K562 (cell line): ENCODE results near the gene HOXC5. TPM values are rescaled to one million over a fixed set of nuclear protein-coding genes. Genes with fewer than 3 reads are reported as not detected.

Experiments
- ETS2 ChIP-seq: IDR thresholded peaks from 2 replicates; pipeline ENCODE4 v1.6.1; 2016; ENCODE audit warnings: borderline replicate concordance, missing genetic modification characterization, mild to moderate bottlenecking, moderate library complexity, missing compliant biosample characterization; ENCODE audit not compliant: poor library complexity, severe bottlenecking
- HDAC8 ChIP-seq: fragments of 450-650 bp; IDR thresholded peaks from 2 replicates; pipeline ENCODE4 v1.6.1; 2016; ENCODE audit warnings: mild to moderate bottlenecking, missing genetic modification characterization, moderate library complexity, missing compliant biosample characterization
- HEY1 ChIP-seq: fragments of 250-450 bp; sonication (Bioruptor Pico); IDR thresholded peaks from 2 replicates; pipeline ENCODE4 v1.5.0; 2020; ENCODE audit warnings: mild to moderate bottlenecking, moderate library complexity, borderline replicate concordance
- LEF1 ChIP-seq: fragments of 450-650 bp; IDR thresholded peaks from 2 replicates; pipeline ENCODE4 v1.6.1; 2016; ENCODE audit warnings: mild to moderate bottlenecking
- MYC ChIP-seq, 2 experiments: fragments of 250-450 bp in 1 of 2; sonication (Bioruptor Pico) in 1 of 2; IDR thresholded peaks; 2 replicates each; pipeline versions ENCODE4 v1.5.1 to v1.6.1; 2012 to 2021; ENCODE audit warnings: low read depth in 2 of 2, borderline replicate concordance in 1 of 2, improper control_type of control experiment in 1 of 2, low read length in 1 of 2, mild to moderate bottlenecking in 1 of 2, moderate library complexity in 1 of 2
- NR2C1 ChIP-seq, 2 experiments: fragments of 450-650 bp; IDR thresholded peaks; 2 replicates each; pipeline ENCODE4 v1.6.1; 2017; ENCODE audit warnings: mild to moderate bottlenecking in 2 of 2, antibody characterized with exemption in 1 of 2, inconsistent platforms in 1 of 2, missing compliant biosample characterization in 1 of 2, missing genetic modification characterization in 1 of 2
- NR2F6 ChIP-seq: fragments of 450-650 bp; formaldehyde crosslinking; IDR thresholded peaks from 2 replicates; pipeline ENCODE4 v1.4.0; 2020; ENCODE audit warnings: mild to moderate bottlenecking
- POLR2B ChIP-seq: fragments of 450-650 bp; IDR thresholded peaks from 2 replicates; pipeline ENCODE4 v1.6.1; 2018; ENCODE audit warnings: low read depth; ENCODE audit not compliant: partially characterized antibody
- SMARCA5 ChIP-seq: fragments of 450-650 bp; IDR thresholded peaks from 2 replicates; pipeline ENCODE4 v1.6.1; 2016
- STAT5B ChIP-seq: fragments of 250-450 bp; sonication (Bioruptor Pico); IDR thresholded peaks from 2 replicates; pipeline ENCODE4 v1.8.0; 2021; ENCODE audit warnings: mild to moderate bottlenecking, inconsistent platforms
- TOE1 ChIP-seq, 2 experiments: fragments of 450-650 bp in 1 of 2; sonication (generic) in 1 of 2; formaldehyde crosslinking in 1 of 2; IDR thresholded peaks; 2 replicates each; pipeline versions ENCODE4 v1.7.1 to v1.8.0; 2016 to 2022; ENCODE audit warnings: borderline replicate concordance in 2 of 2, mild to moderate bottlenecking in 2 of 2, antibody characterized with exemption in 1 of 2, inconsistent platforms in 1 of 2, low read depth in 1 of 2, missing genetic modification reagents in 1 of 2, moderate library complexity in 1 of 2
- YY1 ChIP-seq, 3 experiments: IDR thresholded peaks; 2 replicates each; pipeline ENCODE4 v1.6.1; 2011; ENCODE audit warnings: low read length in 2 of 3, mild to moderate bottlenecking in 2 of 3, moderate library complexity in 2 of 3, borderline replicate concordance in 1 of 3, control low read depth in 1 of 3, low read depth in 1 of 3; ENCODE audit not compliant: insufficient read depth in 3 of 3, insufficient replicate concordance in 2 of 3, control insufficient read depth in 1 of 3, insufficient read length in 1 of 3; ENCODE audit errors: extremely low read depth in 1 of 3
- ZNF354B ChIP-seq: fragments of 250-450 bp; sonication (Bioruptor Pico); IDR thresholded peaks from 2 replicates; pipeline ENCODE4 v1.4.0; 2020
- polyA plus RNA-seq, 8 experiments: library from polyadenylated mRNA; depleted of rRNA in 4 of 8; stranded (reverse) in 5 of 8; unstranded in 3 of 8; fragments of >200 nt; fragmentation: Nextera tagmentation in 2 of 8; fragmentation: Illumina TruSeq in 1 of 8; extraction: Ambion mirVana in 2 of 8; extraction: Trizol in 1 of 8; gene quantifications; 2 replicates each; pipeline versions ENCODE4 v1.2.1 to v1.2.3, GENCODE V29; 2011 to 2014; ENCODE audit warnings: inconsistent platforms in 1 of 8, missing spikeins in 1 of 8
- total RNA-seq, 7 experiments: library from RNA; depleted of rRNA in 6 of 7; stranded (reverse); fragments of >200 nt in 6 of 7; fragmentation: Illumina TruSeq in 2 of 7; extraction: Trizol in 2 of 7; gene quantifications; 2 replicates each; pipeline versions ENCODE4 v1.2.1 to v1.2.3, GENCODE V29; 2011 to 2021; ENCODE audit warnings: low replicate concordance in 1 of 7
- TF ChIP-seq, protein P1 (sequence below): fragments of 150-350 bp; conservative IDR thresholded peaks from 2 replicates; pipeline ENCODE4 v1.6.1; 2014; ENCODE audit warnings: low read length
- TF ChIP-seq, protein P2 (sequence below): fragments of 450-650 bp; IDR thresholded peaks from 2 replicates; pipeline ENCODE4 v1.6.1; 2016; ENCODE audit warnings: mild to moderate bottlenecking
- TF ChIP-seq, protein P3 (sequence below), 2 experiments: fragments of 450-650 bp; IDR thresholded peaks; 2 replicates each; pipeline ENCODE4 v1.6.1; 2018; ENCODE audit warnings: mild to moderate bottlenecking in 2 of 2, low read depth in 1 of 2; ENCODE audit not compliant: partially characterized antibody in 2 of 2

The HOXC5 gene
- total and polyA plus RNA-seq, 9 of the 15 experiments (the other 6 are each of a cell fraction or from before 2014, with no cell fraction given), result 0.10 to 0.44 (median 0.18) TPM; not detected in 4

DNA sequence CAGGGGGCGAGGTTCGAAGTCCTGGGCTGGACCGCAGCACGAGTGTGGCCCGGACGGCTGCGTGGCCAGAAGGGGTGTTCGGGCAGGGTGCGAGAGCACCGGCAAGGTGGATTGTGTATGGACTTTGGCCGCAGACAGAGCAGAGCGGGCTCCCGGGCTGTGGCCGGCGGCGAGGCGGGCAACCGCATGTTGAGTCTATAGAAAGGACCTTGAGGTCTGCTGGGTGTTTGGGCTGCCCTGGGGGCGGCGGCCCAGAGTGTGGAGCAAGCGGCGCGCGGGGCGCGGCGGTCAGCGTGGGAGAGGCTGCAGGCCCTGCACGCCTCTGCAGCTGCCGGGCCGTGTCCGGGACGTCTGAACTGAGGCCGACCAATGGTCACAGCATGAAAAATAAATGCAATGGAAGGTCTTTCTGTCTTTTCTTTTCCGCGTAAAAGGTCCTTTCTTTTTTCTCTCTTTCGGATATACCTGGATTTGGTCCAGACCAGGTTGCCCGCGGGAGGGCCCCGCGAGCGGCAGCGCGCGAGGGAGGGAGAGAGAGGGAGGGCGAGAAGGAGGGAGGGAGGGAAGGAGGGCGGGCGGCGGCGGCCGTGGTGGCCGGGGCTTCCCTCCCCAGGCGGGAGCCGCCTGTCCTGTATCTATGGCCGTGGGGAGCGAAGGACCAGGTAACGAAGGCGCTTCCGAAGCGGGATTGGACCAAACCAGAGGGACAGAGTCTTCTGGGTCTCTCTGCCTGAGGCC, 38.4 kb upstream of the HOXC5 start (continued):
- TF ChIP-seq, protein P1, sequence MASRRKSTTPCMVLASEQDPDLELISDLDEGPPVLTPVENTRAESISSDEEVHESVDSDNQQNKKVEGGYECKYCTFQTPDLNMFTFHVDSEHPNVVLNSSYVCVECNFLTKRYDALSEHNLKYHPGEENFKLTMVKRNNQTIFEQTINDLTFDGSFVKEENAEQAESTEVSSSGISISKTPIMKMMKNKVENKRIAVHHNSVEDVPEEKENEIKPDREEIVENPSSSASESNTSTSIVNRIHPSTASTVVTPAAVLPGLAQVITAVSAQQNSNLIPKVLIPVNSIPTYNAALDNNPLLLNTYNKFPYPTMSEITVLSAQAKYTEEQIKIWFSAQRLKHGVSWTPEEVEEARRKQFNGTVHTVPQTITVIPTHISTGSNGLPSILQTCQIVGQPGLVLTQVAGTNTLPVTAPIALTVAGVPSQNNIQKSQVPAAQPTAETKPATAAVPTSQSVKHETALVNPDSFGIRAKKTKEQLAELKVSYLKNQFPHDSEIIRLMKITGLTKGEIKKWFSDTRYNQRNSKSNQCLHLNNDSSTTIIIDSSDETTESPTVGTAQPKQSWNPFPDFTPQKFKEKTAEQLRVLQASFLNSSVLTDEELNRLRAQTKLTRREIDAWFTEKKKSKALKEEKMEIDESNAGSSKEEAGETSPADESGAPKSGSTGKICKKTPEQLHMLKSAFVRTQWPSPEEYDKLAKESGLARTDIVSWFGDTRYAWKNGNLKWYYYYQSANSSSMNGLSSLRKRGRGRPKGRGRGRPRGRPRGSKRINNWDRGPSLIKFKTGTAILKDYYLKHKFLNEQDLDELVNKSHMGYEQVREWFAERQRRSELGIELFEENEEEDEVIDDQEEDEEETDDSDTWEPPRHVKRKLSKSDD, result no peak
- TF ChIP-seq ETS2 (no peak), NR2C1 (IDR thresholded peaks at IDR 0.05) (no peak), NR2C1 (tag; IDR thresholded peaks at IDR 0.05) (no peak), STAT5B (CRISPR knock-in tag) (no peak), POLR2B (peak; percentile 18), LEF1 (no peak), NR2F6 (CRISPR knock-in tag) (no peak), HEY1 (no peak), TOE1 (IDR thresholded peaks at IDR 0.05; ENCODE audit: borderline replicate concordance) (no peak), TOE1 (CRISPR knock-in tag; IDR thresholded peaks at IDR 0.05; ENCODE audit: borderline replicate concordance, low read depth) (no peak), SMARCA5 (no peak), MYC (IDR thresholded peaks at IDR 0.05; ENCODE audit: low read depth, low read length) (no peak), MYC (CRISPR knock-in tag; IDR thresholded peaks at IDR 0.05; ENCODE audit: borderline replicate concordance, low read depth) (no peak), YY1 (IDR thresholded peaks at IDR 0.05; ENCODE audit: borderline replicate concordance in 1 of 3, control insufficient read depth in 1 of 3, extremely low read depth in 1 of 3, insufficient read depth in 3 of 3, insufficient read length in 1 of 3, insufficient replicate concordance in 2 of 3, low read depth in 1 of 3, low read length in 2 of 3) (peak in 2 of 3 experiments; percentile 27 to 70), HDAC8 (tag) (no peak), ZNF354B (CRISPR knock-in tag) (no peak)
- TF ChIP-seq, protein P2, sequence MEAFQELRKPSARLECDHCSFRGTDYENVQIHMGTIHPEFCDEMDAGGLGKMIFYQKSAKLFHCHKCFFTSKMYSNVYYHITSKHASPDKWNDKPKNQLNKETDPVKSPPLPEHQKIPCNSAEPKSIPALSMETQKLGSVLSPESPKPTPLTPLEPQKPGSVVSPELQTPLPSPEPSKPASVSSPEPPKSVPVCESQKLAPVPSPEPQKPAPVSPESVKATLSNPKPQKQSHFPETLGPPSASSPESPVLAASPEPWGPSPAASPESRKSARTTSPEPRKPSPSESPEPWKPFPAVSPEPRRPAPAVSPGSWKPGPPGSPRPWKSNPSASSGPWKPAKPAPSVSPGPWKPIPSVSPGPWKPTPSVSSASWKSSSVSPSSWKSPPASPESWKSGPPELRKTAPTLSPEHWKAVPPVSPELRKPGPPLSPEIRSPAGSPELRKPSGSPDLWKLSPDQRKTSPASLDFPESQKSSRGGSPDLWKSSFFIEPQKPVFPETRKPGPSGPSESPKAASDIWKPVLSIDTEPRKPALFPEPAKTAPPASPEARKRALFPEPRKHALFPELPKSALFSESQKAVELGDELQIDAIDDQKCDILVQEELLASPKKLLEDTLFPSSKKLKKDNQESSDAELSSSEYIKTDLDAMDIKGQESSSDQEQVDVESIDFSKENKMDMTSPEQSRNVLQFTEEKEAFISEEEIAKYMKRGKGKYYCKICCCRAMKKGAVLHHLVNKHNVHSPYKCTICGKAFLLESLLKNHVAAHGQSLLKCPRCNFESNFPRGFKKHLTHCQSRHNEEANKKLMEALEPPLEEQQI, result no peak
- TF ChIP-seq, protein P3, sequence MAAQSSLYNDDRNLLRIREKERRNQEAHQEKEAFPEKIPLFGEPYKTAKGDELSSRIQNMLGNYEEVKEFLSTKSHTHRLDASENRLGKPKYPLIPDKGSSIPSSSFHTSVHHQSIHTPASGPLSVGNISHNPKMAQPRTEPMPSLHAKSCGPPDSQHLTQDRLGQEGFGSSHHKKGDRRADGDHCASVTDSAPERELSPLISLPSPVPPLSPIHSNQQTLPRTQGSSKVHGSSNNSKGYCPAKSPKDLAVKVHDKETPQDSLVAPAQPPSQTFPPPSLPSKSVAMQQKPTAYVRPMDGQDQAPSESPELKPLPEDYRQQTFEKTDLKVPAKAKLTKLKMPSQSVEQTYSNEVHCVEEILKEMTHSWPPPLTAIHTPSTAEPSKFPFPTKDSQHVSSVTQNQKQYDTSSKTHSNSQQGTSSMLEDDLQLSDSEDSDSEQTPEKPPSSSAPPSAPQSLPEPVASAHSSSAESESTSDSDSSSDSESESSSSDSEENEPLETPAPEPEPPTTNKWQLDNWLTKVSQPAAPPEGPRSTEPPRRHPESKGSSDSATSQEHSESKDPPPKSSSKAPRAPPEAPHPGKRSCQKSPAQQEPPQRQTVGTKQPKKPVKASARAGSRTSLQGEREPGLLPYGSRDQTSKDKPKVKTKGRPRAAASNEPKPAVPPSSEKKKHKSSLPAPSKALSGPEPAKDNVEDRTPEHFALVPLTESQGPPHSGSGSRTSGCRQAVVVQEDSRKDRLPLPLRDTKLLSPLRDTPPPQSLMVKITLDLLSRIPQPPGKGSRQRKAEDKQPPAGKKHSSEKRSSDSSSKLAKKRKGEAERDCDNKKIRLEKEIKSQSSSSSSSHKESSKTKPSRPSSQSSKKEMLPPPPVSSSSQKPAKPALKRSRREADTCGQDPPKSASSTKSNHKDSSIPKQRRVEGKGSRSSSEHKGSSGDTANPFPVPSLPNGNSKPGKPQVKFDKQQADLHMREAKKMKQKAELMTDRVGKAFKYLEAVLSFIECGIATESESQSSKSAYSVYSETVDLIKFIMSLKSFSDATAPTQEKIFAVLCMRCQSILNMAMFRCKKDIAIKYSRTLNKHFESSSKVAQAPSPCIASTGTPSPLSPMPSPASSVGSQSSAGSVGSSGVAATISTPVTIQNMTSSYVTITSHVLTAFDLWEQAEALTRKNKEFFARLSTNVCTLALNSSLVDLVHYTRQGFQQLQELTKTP (IDR thresholded peaks at IDR 0.05; ENCODE audit: low read depth in 1 of 2, partially characterized antibody in 2 of 2), result peak in 1 of 2 experiments; percentile 70
